Hematopoietic multipotent progenitor cell treated with erythropoietin and hydrocortisone succinate and interleukin-3 and kit ligand, for 8 days (in vitro differentiated cells): Measurements from ENCODE around the gene PIGH.

Source experiments
- DNase-seq: peaks from one replicate; pipeline ENCODE4 v3.0.0-alpha.2; 2015

Gene PIGH

DNA sequence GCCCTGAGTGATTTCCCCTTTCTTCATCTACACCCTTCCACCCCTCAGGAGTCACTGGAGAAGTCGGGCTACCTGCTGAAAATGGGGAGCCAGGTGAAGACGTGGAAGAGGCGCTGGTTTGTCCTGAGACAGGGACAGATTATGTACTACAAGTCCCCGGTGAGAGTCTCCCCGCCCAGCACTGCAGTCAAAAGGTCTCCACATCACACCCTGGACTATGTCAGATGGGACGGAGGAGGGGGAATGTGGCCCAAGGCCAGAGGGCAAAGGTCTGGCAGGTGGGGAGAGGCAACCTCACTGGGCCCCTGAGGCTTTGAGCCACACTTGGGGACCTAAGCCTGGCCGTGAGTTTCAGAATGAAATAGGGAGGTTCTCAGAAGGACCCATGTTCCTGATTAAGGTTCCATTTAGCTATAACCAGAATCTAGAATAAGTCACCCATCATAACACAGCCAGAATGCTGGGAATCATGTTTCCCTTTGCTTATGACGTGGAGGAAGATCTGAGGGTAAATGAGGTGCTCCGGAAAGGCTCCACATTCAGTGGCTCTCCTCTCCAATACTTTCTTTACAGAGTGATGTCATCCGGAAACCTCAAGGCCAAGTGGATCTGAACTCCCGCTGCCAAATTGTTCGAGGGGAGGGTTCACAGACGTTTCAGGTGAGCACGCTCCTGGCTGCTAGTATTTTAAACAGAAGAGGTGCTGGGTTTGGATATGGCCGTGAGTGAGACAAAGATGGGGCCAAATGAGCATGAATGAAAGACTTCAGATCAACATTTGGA is 26.6 kb downstream of the PIGH start:
- no peak for DNase-seq

GRCh38 chr14:67572608-67573007 is 27.5 kb downstream of the PIGH start:
- DNase-seq = no peak

DNA sequence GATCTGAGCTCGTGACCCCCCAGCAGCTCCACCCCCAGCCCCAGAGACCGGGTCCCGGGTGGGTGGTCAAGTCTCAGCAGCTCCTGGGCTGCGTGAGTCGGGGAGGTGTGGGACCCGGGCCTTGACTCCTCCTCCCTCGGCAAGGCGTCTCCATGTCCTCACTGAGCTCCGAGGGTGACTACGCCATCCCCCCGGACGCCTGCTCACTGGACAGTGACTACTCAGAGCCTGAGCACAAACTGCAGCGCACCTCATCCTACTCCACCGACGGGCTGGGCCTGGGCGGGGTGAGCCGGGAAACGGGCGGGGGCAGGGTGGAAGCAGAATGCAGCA is 28.1 kb downstream of the PIGH start:
- no peak for DNase-seq

DNA sequence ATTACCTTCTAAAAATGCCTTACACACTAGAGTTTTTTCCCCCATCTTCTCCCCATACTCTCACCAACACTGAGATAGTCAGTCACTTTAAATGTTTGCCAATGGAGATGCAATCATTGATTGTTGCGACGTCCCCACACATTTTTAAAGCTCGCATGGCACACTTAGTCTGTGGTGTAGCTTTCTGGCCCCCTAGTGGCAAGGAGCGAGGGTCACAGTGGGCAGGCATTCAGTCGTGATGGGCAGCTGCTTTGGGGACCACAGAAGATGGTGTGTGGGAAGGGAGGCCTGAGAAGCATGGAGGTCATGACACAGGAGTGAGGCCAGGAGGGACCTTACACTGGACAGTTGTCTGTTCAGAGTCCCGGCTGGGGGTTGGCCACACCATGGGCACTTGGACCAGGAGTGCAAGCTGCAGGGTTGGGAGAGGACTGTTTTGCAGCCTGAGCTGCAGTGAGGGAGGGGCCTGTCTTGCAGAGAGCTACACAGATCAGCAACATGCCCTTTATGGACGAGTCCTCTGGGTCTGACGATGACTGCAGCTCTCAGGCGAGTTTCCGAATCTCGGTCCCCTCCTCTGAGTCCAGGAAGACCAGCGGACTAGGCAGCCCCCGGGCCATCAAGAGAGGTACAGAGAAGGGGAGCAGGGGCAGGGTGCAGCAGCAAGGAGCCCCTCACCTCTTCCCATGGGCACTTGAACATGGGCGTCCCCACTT is 28.6 kb downstream of the PIGH start:
- peak; percentile 71 for DNase-seq

DNA sequence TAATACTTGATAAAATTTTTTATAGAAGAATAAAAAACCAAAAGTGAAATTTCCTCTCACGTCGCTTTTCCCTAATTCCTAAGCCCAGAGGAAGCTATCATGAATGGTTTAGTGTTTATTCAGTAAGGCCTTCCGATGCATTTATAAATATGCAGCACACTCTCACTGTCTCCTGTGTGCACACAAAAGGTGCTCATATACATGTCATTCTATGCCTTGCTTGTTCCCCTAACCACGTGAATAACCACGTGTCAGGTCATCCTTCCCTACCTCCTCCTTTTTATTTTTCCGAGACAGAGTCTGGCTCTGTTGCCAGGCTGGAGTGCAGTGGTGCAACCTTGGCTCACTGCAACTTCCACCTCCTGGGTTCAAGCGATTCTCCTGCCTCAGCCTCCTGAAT is 29.6 kb downstream of the PIGH start:
- no peak for DNase-seq

- no peak for DNase-seq
Observed at GRCh38 chr14:67569651-67570290, 30.3 kb downstream of the PIGH start.

DNA sequence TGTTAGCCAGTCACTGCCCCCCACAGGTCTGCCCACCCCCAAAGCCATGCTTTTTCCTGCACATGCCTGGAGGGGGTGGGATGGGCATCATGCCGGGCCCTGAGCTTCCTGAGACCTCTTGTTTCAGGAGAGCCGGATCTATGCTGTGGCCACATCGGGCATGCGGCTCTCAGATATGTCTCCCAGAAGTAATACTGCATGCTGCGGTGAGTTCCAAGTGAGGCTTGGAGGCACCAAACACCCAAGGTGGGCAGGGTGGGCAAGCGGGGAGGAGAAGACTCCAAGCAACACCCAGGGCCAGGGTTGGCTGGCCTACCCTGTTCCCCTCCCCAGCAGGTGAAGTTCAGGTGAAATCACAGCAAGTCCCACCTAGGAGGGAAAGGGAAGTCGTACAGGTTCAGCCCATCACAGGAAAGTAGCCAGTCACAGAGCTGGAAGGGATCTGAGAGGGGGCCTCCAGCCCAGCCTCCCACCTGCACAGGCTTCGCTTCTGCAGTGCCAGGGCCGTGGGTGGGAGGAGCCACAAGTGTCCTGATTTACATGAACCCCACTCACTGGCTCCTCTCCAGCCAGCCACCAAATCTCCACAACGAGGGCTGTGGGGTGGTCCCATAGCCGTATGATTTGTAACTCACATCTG is 30.9 kb downstream of the PIGH start:
- DNase-seq = no peak

DNA sequence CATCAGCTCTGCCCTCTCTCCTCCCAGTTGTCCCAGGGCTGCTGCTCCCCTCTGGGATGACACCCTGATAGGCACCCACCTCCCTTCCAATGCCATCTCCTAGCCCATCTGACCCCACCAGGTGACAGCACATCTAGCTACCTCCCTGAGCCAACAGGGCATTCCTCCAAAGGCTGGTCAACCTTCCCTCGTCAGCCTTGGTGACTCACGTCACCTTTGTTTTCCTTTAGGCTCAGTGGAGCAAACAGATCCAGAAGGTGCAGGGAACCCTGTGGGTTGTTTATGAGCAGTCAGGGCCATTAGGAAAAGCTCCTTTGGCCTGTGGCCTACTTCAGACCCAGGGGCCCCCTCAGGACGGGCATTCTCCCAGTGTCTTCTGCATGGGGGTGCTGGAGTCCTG is 32.4 kb downstream of the PIGH start:
- DNase-seq = no peak

- no peak for DNase-seq
Observed at GRCh38 chr14:67566908-67567307, 33.2 kb downstream of the PIGH start.

GRCh38 chr14:67564236-67564635 is 35.8 kb downstream of the PIGH start:
- no peak for DNase-seq

- no peak for DNase-seq
Observed at GRCh38 chr14:67562776-67563150, 37.3 kb downstream of the PIGH start.

DNA sequence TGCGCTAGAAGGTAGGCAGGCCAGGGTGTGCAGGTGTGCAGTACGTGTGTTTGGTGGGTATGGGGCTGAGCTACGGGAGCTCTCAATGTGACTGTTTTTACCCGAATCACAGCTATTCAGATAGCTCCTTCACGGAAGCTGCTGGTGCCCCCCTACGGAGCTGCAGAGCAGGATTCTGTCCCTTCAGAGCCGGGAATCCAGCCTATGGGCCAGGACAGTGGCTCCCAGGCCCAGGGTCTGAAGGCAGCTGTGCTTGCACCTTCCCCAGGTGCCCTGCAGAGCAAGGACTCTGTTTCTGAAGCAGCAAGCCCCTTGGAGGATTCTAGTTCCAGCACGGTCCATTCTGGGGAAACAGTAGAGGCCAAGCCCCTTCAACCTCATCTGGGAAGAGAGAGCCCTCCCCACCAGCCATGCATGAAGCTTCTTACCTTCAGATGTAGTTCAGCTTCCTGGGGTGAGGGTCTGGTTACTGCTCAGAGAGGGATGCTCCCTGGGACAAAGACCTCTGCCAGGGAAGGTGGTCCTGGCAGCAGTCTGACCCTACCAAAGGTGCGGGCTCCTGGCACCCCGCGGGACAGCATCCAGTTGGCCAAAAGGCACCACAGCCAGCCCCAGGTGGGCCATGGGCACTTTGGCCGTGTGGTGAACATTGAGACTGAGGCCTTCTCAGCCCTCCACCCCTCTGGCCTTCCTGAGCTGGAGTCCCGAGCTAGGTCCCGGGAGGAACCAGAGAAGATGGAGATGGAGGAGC is 37.9 kb downstream of the PIGH start:
- DNase-seq = no peak

- DNase-seq = no peak
Observed at GRCh38 chr14:67559639-67560038, 40.4 kb downstream of the PIGH start.

DNA sequence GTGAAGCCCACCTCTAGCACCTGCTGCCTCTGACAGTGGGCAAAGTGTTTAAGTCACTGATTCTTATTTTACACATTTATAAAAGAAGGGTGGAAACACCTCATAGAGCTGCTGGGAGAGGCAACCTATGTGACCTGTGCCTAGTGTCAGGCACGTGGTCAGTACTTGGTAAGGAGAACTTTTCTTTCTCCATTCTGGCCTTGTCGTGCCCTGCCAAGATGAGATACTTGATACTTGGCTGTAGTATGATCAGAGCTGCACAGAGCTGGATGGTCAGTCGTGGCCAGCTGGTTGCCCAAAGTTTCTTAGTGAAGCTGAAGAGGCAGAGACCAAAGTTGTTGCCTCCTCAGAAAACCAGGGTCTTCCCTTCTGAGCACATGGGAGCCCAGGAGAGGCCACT is 42.4 kb downstream of the PIGH start:
- no peak for DNase-seq

- DNase-seq = no peak
Observed at GRCh38 chr14:67557118-67557517, 43.0 kb downstream of the PIGH start.

DNA sequence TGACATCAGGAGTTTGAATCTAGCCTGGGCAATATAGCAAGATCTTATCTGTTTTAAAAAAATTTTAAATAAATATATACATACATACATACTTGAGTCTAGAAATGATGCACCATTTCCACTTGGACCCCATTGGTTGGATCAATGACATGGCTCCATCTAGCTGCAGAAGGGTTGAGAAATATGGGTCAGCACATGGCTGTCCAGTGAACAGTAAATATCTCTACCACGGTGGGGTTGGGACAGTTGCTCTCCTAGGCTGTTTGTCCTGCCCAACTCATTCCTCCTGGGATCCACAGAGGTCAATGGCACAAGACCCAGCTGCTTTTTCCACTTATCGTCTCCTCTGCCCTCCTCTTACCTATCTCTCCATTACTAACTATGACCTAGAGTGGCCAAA is 43.4 kb downstream of the PIGH start:
- no peak for DNase-seq

DNA sequence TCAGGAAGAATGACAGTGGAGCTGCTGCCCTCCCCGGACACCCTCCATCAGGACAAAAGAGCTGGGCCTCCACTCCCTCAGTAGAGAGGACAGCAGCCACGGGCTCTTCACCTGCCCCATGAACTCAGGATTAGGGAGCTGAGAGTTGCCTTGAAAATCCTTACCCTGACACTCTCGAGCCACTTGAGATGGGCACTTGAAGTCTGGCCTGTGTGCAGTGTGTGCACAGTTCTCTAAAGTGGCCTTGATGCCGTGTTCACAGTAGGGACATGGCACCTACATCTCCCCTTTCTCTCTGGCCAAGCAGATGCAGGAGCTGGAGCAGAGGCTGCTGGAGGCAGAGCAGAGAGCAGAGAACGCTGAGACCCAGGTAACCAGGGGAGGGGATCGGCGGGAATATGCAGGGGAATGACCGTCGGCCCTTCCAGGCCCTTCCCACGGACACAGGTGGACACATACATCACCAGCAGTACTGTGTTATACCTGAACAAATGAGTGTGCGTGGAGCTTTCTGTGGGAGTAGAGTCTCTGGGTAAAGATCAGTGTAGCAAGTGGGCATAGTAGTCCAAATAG is 44.5 kb downstream of the PIGH start:
- no peak for DNase-seq

DNA sequence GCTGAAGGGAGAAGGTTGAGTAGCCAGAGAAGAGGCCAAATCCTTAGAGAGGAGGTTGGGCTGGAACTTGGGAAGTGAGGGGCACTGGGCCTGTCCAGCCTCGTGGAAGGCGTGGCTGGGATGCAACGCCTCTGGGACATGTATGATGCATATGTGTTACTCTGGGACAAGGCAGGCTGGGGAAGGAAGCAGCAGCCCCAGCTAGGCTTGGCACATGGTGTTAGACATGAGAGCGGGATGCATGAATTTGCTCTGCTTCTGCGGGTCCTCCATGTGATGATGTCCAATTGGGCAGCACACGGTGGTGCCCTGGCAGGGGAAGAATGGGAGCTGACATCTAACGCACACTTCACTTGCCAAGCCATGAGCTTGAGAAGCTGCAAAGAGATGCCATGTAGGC is 45.7 kb downstream of the PIGH start:
- DNase-seq = no peak

DNA sequence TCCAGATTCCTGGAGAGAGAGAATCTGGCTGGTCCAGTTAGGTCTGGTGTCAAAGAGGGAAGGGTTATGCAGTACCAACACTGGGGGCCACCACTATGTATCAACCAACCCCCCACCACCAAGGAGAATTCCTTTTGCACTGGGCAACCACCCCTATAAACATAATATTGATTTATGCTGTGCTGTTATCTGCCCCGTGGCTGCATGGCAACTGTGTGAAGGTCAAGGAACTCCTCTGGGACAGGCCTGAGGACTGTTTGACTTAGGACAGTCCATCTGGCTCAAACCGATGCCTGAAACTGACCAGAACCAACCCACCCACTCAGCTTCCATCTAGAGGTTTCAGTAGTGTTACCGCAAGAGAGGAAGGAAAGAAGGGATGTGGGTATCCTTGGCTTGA is 46.5 kb downstream of the PIGH start:
- DNase-seq = no peak

GRCh38 chr14:67551940-67552339 is 48.1 kb downstream of the PIGH start:
- DNase-seq = no peak

GRCh38 chr14:67551123-67551522 is 48.9 kb downstream of the PIGH start:
- no peak for DNase-seq

- no peak for DNase-seq
Observed at GRCh38 chr14:67549734-67550133, 50.3 kb downstream of the PIGH start.
